ENCODE results near the gene STX4.

Gene STX4

GRCh38 chr16:31025339-31025738 lies 8.0 kb upstream of the STX4 start:
- no peak overlapping the region for H3K4me2 ChIP-seq
- no peaks in the 10 kb centered on the region for H3K79me2 ChIP-seq (ENCODE audit: insufficient read depth, low read depth)
- H4K20me1 ChIP-seq (ENCODE audit: insufficient read depth): no peaks in the 10 kb centered on the region
- no peak overlapping the region for H3K27ac ChIP-seq
- no peak overlapping the region for H3K9ac ChIP-seq
- H3K36me3 ChIP-seq (ENCODE audit: insufficient read depth): no peaks in the 10 kb centered on the region
- peaks cover 3% of the 10 kb centered on the region for H3K4me1 ChIP-seq (ENCODE audit: low read depth, poor library complexity, severe bottlenecking)
- H3K4me3 ChIP-seq (IDR thresholded peaks at IDR 0.05; ENCODE audit: insufficient read depth, low read depth, low read length): no peak overlapping the region
- no peak for TF ChIP-seq CTCF (conservative IDR thresholded peaks at IDR 0.05; ENCODE audit: low read depth, low read length)
- H3K27me3 ChIP-seq (ENCODE audit: insufficient read depth, low read depth): no peaks in the 10 kb centered on the region
- H2AFZ ChIP-seq (ENCODE audit: low read depth): no peak overlapping the region

GRCh38 chr16:31029272-31029671 lies 4.1 kb upstream of the STX4 start:
- no peak overlapping the region for H3K4me3 ChIP-seq (IDR thresholded peaks at IDR 0.05; ENCODE audit: insufficient read depth, low read depth, low read length)
- no peak overlapping the region for H3K9ac ChIP-seq
- H4K20me1 ChIP-seq (ENCODE audit: insufficient read depth): no peaks in the 10 kb centered on the region
- TF ChIP-seq CTCF (conservative IDR thresholded peaks at IDR 0.05; ENCODE audit: low read depth, low read length): no peak
- no peaks in the 10 kb centered on the region for H3K36me3 ChIP-seq (ENCODE audit: insufficient read depth)
- no peak overlapping the region for H3K4me2 ChIP-seq
- H3K4me1 ChIP-seq (ENCODE audit: low read depth, poor library complexity, severe bottlenecking): peaks cover 9% of the 10 kb centered on the region
- no peaks in the 10 kb centered on the region for H3K79me2 ChIP-seq (ENCODE audit: insufficient read depth, low read depth)
- H3K27me3 ChIP-seq (ENCODE audit: insufficient read depth, low read depth): no peaks in the 10 kb centered on the region
- no peak overlapping the region for H3K27ac ChIP-seq
- no peak overlapping the region for H2AFZ ChIP-seq (ENCODE audit: low read depth)

- no peaks in the 10 kb centered on the region for H4K20me1 ChIP-seq (ENCODE audit: insufficient read depth)
These were observed 2.1 kb upstream of the STX4 start for GRCh38 chr16:31031276-31031675.

GRCh38 chr16:31033709-31034492 lies 543 bp downstream of the STX4 start:
- Histone ChIP-seq H2AFZ (ENCODE audit: low read depth) (peak overlapping the region; percentile 97; the same call in 1 of the 2 replicates), H3K4me3 (IDR thresholded peaks at IDR 0.05; ENCODE audit: insufficient read depth, low read depth, low read length) (no peak overlapping the region), H3K4me1 (ENCODE audit: low read depth, poor library complexity, severe bottlenecking) (peaks cover 15% of the 10 kb centered on the region), H4K20me1 (ENCODE audit: insufficient read depth) (no peaks in the 10 kb centered on the region), H3K79me2 (ENCODE audit: insufficient read depth, low read depth) (no peaks in the 10 kb centered on the region; the same call in 1 of the 2 replicates), H3K9ac (peak overlapping the region; percentile 64), H3K4me2 (peak overlapping the region; percentile 67), H3K36me3 (ENCODE audit: insufficient read depth) (no peaks in the 10 kb centered on the region), H3K27me3 (ENCODE audit: insufficient read depth, low read depth) (no peaks in the 10 kb centered on the region), H3K27ac (peak overlapping the region; percentile 29)
- no peak for TF ChIP-seq CTCF (conservative IDR thresholded peaks at IDR 0.05; ENCODE audit: low read depth, low read length)

More at GRCh38 chr16:31031276-31031675, 2.1 kb upstream of the STX4 start:
- Histone ChIP-seq H2AFZ (ENCODE audit: low read depth) (no peak overlapping the region), H3K4me1 (ENCODE audit: low read depth, poor library complexity, severe bottlenecking) (peaks cover 15% of the 10 kb centered on the region), H3K79me2 (ENCODE audit: insufficient read depth, low read depth) (no peaks in the 10 kb centered on the region; the same call in 1 of the 2 replicates), H3K27ac (no peak overlapping the region), H3K4me2 (no peak overlapping the region), H3K36me3 (ENCODE audit: insufficient read depth) (no peaks in the 10 kb centered on the region), H3K4me3 (IDR thresholded peaks at IDR 0.05; ENCODE audit: insufficient read depth, low read depth, low read length) (no peak overlapping the region), H3K9ac (no peak overlapping the region), H3K27me3 (ENCODE audit: insufficient read depth, low read depth) (no peaks in the 10 kb centered on the region)
- TF ChIP-seq CTCF (conservative IDR thresholded peaks at IDR 0.05; ENCODE audit: low read depth, low read length): no peak

Measured in KMS-11 (cell line).